ES-I3 (cell line): ENCODE measurements around the gene UBE2J1.
"Not testable (repeated sequence)": the region's sequence is repeated elsewhere in the genome, so short reads cannot be mapped to it uniquely, and the experiment has no call there.

ENCODE experiments used
- H3K36me3 ChIP-seq: 2 replicates; pipeline ENCODE4 v1.6.1; 2013; ENCODE audit warnings: mild to moderate bottlenecking, low read length, control low read depth, moderate library complexity; ENCODE audit not compliant: insufficient read depth
- H3K4me1 ChIP-seq: 2 replicates; pipeline ENCODE4 v1.6.1; 2013; ENCODE audit warnings: mild to moderate bottlenecking, control low read depth, low read length; ENCODE audit not compliant: insufficient read depth
- H3K9ac ChIP-seq: 2 replicates; pipeline ENCODE4 v1.6.1; 2013; ENCODE audit warnings: low read depth, mild to moderate bottlenecking, low read length, moderate library complexity
- H3K9me3 ChIP-seq: 2 replicates; pipeline ENCODE4 v1.6.1; 2013; ENCODE audit warnings: mild to moderate bottlenecking, low read length, moderate library complexity; ENCODE audit not compliant: control insufficient read depth, insufficient read depth

Gene UBE2J1

GRCh38 chr6:89352278-89353117 lies at the start of gene UBE2J1:
Gene UBE2J1 (minus strand): TSS chr6:89352722. CDS start chr6:89352569, 153 bp downstream.
- Histone ChIP-seq H3K36me3 (no peaks in the 10 kb centered on the region), H3K4me1 (peaks cover 16% of the 10 kb centered on the region), H3K9me3 (no peaks in the 10 kb centered on the region), H3K9ac (peak within 1 kb of the TSS; percentile 91)

- Histone ChIP-seq H3K9me3 (no peaks in the 10 kb centered on the region), H3K9ac (no peak overlapping the region), H3K4me1 (peaks cover 7% of the 10 kb centered on the region; the same call in 1 of the 2 replicates), H3K36me3 (no peaks in the 10 kb centered on the region)
These were observed 48.4 kb upstream of the UBE2J1 start for GRCh38 chr6:89400912-89401399.

DNA sequence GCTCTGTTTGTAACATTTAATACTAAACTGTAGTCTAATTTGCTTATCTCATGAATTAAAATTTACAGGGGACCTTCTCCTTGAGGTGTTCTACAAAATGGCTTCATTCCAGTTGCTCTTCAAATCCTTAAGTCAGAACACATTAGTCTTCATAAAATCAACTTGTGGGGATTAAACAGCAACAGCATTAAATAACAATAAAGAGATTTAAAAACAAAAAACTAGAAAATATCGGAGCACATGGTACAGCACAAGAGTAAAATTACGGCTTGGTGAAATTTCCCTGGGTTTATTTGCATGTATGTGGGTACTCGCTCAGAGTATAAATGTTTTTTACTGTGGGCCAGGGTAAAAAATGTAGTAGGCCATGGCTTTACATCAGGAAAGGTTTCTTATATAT lies 47.5 kb upstream of the UBE2J1 start:
- Histone ChIP-seq H3K36me3 (no peaks in the 10 kb centered on the region), H3K9me3 (no peaks in the 10 kb centered on the region), H3K4me1 (no peaks in the 10 kb centered on the region), H3K9ac (no peak overlapping the region)

GRCh38 chr6:89398762-89399525 lies 46.4 kb upstream of the UBE2J1 start:
- Histone ChIP-seq H3K4me1 (no peaks in the 10 kb centered on the region), H3K36me3 (no peaks in the 10 kb centered on the region), H3K9me3 (no peaks in the 10 kb centered on the region), H3K9ac (no peak overlapping the region)

- H3K4me1 ChIP-seq, H3K9me3 ChIP-seq, H3K9ac ChIP-seq, H3K36me3 ChIP-seq: not testable (repeated sequence)
These were observed 45.4 kb upstream of the UBE2J1 start for GRCh38 chr6:89397884-89398283.

DNA sequence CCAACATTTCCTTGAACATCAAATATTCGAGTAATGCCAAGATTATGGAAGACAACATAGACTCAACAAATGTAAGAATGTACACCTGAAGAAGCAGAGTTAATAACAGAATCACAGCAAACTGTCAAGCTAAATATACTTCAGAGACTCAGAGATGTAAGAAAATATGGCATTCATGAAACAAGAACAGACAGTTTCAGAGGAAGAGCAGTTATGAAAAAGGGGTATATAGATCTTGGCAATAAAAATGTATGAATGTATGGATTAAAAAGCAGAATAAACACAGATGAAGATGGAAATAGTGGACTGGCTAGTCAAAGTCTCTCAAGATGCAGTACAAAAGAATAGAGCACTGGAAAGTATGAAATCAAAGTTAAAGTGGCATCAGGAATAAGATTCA lies 41.1 kb upstream of the UBE2J1 start:
- Histone ChIP-seq H3K4me1 (no peaks in the 10 kb centered on the region), H3K36me3 (no peaks in the 10 kb centered on the region), H3K9ac (no peak overlapping the region), H3K9me3 (no peaks in the 10 kb centered on the region; the same call in 1 of the 2 replicates)

- no peak overlapping the region for H3K9ac ChIP-seq
- H3K36me3 ChIP-seq: no peaks in the 10 kb centered on the region
- no peaks in the 10 kb centered on the region for H3K4me1 ChIP-seq
- no peaks in the 10 kb centered on the region; the same call in 1 of the 2 replicates for H3K9me3 ChIP-seq
These were observed 40.3 kb upstream of the UBE2J1 start for GRCh38 chr6:89392823-89393222.

- Histone ChIP-seq H3K9ac (no peak overlapping the region), H3K4me1 (peaks cover 6% of the 10 kb centered on the region), H3K9me3 (no peaks in the 10 kb centered on the region; the same call in 1 of the 2 replicates), H3K36me3 (no peaks in the 10 kb centered on the region)
These were observed 36.3 kb upstream of the UBE2J1 start for GRCh38 chr6:89388846-89389245.

- Histone ChIP-seq H3K36me3 (no peaks in the 10 kb centered on the region), H3K9me3 (no peaks in the 10 kb centered on the region), H3K9ac (no peak overlapping the region), H3K4me1 (peaks cover 6% of the 10 kb centered on the region)
These were observed 35.1 kb upstream of the UBE2J1 start for GRCh38 chr6:89387516-89388201.

DNA sequence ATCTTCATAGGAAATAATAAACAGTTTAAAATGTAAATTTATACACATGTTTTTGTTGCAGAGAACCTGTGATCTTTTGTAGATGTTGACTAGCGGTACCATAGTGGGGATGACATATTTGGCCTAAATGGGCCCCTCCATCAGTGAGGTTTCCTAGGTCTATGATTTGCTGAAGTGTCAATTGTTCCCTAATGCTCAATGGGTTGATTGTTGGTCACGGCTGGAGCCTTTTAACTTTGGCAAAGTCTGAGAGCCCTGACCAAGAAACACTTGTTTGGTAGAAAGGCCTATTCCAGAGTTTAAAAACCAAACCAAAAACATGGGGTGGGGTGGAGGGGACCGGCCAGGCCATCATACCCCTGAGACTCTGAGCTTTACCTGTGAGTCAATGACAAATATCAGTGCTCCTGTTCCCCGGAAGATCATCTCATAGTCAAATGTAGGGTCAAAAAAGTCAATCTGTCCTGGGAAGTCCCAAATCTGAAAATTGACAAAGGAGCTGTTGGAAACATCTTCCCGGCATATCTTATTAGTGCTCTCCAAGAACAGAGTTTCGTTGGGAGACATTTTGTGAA lies 34.5 kb upstream of the UBE2J1 start:
- no peaks in the 10 kb centered on the region for H3K36me3 ChIP-seq
- H3K9me3 ChIP-seq: no peaks in the 10 kb centered on the region
- H3K9ac ChIP-seq: no peak overlapping the region
- H3K4me1 ChIP-seq: peaks cover 6% of the 10 kb centered on the region

- no peak overlapping the region for H3K9ac ChIP-seq
- H3K36me3 ChIP-seq: no peaks in the 10 kb centered on the region
- H3K9me3 ChIP-seq: no peaks in the 10 kb centered on the region
- H3K4me1 ChIP-seq: peaks cover 6% of the 10 kb centered on the region
These were observed 33.3 kb upstream of the UBE2J1 start for GRCh38 chr6:89385846-89386245.

- H3K9me3 ChIP-seq: no peaks in the 10 kb centered on the region
- H3K36me3 ChIP-seq: no peaks in the 10 kb centered on the region
- no peak overlapping the region for H3K9ac ChIP-seq
- H3K4me1 ChIP-seq: peaks cover 6% of the 10 kb centered on the region
These were observed 32.7 kb upstream of the UBE2J1 start for GRCh38 chr6:89385156-89385667.

GRCh38 chr6:89381031-89381430 lies 28.5 kb upstream of the UBE2J1 start:
- no peaks in the 10 kb centered on the region for H3K36me3 ChIP-seq
- peaks cover 6% of the 10 kb centered on the region for H3K4me1 ChIP-seq
- no peak overlapping the region for H3K9ac ChIP-seq
- H3K9me3 ChIP-seq: no peaks in the 10 kb centered on the region

DNA sequence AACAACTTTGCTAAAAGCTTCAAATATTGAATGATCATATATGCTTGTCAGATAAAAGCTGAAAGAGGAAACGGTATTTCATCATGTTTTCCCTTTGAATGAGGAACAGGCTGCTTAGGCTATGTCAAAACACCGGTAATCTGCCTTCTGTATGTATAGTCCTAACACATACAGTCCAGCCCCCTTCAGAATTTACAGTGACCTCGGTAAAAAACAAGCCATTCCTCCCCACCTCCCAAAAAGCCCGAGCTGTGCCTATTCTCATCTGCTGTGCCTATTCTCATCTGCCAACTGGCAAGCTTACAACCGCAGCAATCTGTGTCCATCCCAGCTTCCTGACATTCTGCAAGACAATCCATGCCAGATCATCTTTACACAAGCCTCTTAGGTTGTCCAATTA lies 26.8 kb upstream of the UBE2J1 start:
- peaks cover 4% of the 10 kb centered on the region; the same call in 1 of the 2 replicates for H3K4me1 ChIP-seq
- no peaks in the 10 kb centered on the region for H3K36me3 ChIP-seq
- no peaks in the 10 kb centered on the region for H3K9me3 ChIP-seq
- no peak overlapping the region for H3K9ac ChIP-seq
